Left lung (tissue), 10 donors: ENCODE data around the gene MRPL54. TPM values are rescaled to one million over a fixed set of nuclear protein-coding genes. Genes with fewer than 3 reads are reported as not detected.
A peak's percentile ranks its signal among the peaks of the same experiment; 100 is the strongest.
"Not testable (repeated sequence)": the region's sequence is repeated elsewhere in the genome, so short reads cannot be mapped to it uniquely, and the experiment has no call there.

Source experiments
- ATAC-seq: fragments of 200-7000 bp; cut with Tn5 transposase; one replicate; pipeline ENCODE4 v1.9.1; 2020; ENCODE audit warnings: moderate library complexity
- DNase-seq, 4 donors: peaks; one replicate each; pipeline ENCODE4 v3.0.0-alpha.2; 2013 to 2020
- H3K27ac ChIP-seq, 2 donors: fragments of 200-600 bp; sonication (generic) in 1 of 2; one replicate each; pipeline versions ENCODE4 v1.5.0 to v1.8.0; 2020 to 2021
- H3K27me3 ChIP-seq, 2 donors: fragments of 200-600 bp; sonication (generic) in 1 of 2; one replicate each; pipeline versions ENCODE4 v1.5.0 to v1.8.0; 2020 to 2021
- H3K36me3 ChIP-seq, 2 donors: fragments of 200-600 bp; sonication (generic) in 1 of 2; one replicate each; pipeline versions ENCODE4 v1.5.0 to v1.8.0; 2020 to 2021
- H3K4me1 ChIP-seq, 2 donors: fragments of 200-600 bp; one replicate each; pipeline ENCODE4 v1.8.0; 2021
- H3K4me3 ChIP-seq, 2 donors: fragments of 200-600 bp; sonication (generic) in 1 of 2; one replicate each; pipeline versions ENCODE4 v1.5.0 to v1.8.0; 2020 to 2021; ENCODE audit warnings: mild to moderate bottlenecking in 1 of 2
- H3K9me3 ChIP-seq, 2 donors: fragments of 200-600 bp; sonication (generic) in 1 of 2; one replicate each; pipeline versions ENCODE4 v1.5.0 to v1.8.0; 2020 to 2021
- CTCF ChIP-seq, 2 donors: fragments of 200-600 bp; sonication (generic) in 1 of 2; IDR thresholded peaks; one replicate each; pipeline versions ENCODE4 v1.5.0 to v1.8.0; 2021; ENCODE audit warnings: antibody characterized with exemption in 2 of 2
- intact Hi-C, 2 donors: fragments of 100-400 bp; cut with DNase I; formaldehyde crosslinking; loops; one replicate each; pipeline versions ENCODE4 v1.11.2 to v1.14.2; 2022
- polyA plus RNA-seq, 6 donors: library from polyadenylated mRNA; unstranded; fragments of 120-200 nt; gene quantifications; one replicate each; pipeline ENCODE4 v1.2.1, GENCODE V29; 2013; ENCODE audit not compliant: insufficient read length in 6 of 6
- total RNA-seq, 2 donors: library from RNA; stranded (reverse); fragmentation: NEBNext Ultra II Directional; extraction: Animal tissue kit (Norgen Biotek cat#: 25700); gene quantifications; one replicate each; pipeline ENCODE4 v1.2.1, GENCODE V29; 2021
- donor health status: DM: no; HTN: yes; CAD: no.
- donor health status: DM: no; HTN: no; CAD: no.

Gene MRPL54
- total and polyA plus RNA-seq, 8 donors = 24.4 to 59.1 (median 31.7) TPM

DNA sequence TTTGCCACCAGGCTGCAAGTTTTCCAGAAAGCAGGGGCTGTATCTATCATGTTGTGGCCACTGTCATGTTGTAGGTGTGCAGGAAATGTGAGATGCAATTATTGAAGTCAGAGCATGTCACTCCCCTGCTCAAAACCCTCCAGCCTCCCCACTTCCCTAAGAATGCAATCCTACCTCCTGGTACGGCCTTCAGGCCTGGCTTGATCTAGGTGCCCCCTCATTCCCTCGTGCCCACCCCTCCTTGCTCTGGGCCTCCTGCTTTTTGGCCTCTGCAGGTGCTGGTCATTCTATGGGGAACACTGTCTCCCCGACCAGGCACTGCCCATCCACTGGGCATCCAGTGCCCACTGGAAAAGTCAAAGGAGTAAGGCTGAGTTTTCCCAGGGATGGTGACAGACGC is 52.2 kb downstream of the MRPL54 start:
- intact Hi-C loops = no loop called here

GRCh38 chr19:3816148-3816547 is 53.7 kb downstream of the MRPL54 start:
- intact Hi-C loops, H3K9me3 ChIP-seq, DNase-seq, H3K27me3 ChIP-seq, ATAC-seq, H3K4me3 ChIP-seq, H3K36me3 ChIP-seq, H3K27ac ChIP-seq: not testable (repeated sequence)
- H3K4me1 ChIP-seq = peaks cover 10 to 43% of the 10 kb centered on the region in 2 donors

More for the DNA sequence above, 52.2 kb downstream of the MRPL54 start:
- DNase-seq (no peak), ATAC-seq (no peak)
- peaks cover 10 to 52% of the 10 kb centered on the region in 2 donors for H3K4me1 ChIP-seq
- H3K9me3 ChIP-seq = no peaks in the 10 kb centered on the region
- no peak overlapping the region for H3K4me3 ChIP-seq
- H3K27ac ChIP-seq = peak overlapping the region in 1 of 2 donors; percentile 21
- no peaks in the 10 kb centered on the region for H3K36me3 ChIP-seq
- TF ChIP-seq CTCF (IDR thresholded peaks at IDR 0.05) = no peak
- H3K27me3 ChIP-seq = peaks cover 0 to 20% of the 10 kb centered on the region in 2 donors

DNA sequence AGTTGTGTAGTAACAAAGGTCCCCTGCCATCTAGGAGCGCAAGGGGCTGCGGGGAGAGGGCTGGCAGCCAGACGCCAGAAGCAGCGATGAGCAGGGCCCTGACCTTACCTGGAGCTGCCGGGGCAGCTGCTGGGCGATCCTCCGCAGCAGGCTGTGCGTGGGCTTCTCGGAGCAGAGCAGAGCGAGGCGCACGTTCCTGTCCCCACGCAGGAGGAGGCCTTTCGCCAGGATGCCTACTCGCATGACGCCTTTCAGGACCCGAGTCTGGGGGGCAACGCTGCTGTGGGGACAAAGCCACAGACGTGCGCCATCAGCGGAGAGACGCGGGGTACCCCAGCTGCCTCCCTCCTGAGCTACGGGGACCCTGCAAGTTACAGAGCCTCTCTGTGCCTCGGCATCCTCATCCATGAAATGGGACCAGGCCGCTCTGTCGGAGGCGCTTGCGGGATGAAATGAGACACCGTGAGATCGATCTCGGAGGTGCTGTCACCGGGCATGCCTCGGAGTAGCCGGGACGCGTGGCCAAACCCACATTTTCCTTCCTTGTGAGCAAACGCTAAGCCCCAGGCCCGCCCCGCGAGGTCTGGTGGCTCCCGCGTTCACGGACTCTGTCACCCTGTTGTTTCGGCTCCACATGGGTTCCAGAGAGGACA is 54.2 kb downstream of the MRPL54 start:
- H3K4me1 ChIP-seq = peaks cover 10 to 41% of the 10 kb centered on the region in 2 donors
- H3K27me3 ChIP-seq = peaks cover 0 to 4% of the 10 kb centered on the region in 2 donors
- TF ChIP-seq CTCF (IDR thresholded peaks at IDR 0.05) = no peak
- intact Hi-C loops = no loop called here
- ATAC-seq = no peak
- H3K4me3 ChIP-seq = no peak overlapping the region
- no peak for DNase-seq
- no peaks in the 10 kb centered on the region for H3K9me3 ChIP-seq
- H3K27ac ChIP-seq = no peak overlapping the region
- no peaks in the 10 kb centered on the region for H3K36me3 ChIP-seq

Other genes starting within 250 kb of the MRPL54 start
- 1 to 10 TPM; 2.8 to 3.2 TPM for gene TEKTIP1, start 223.5 kb upstream of the MRPL54 start, total RNA-seq
- gene TEKTIP1, start 223.5 kb upstream of the MRPL54 start, polyA plus RNA-seq = 1 to 10 TPM; 3.6 to 7.5 (median 6.0) TPM
- gene MFSD12, start 205.1 kb upstream of the MRPL54 start, total RNA-seq = 10 to 100 TPM; 61.7 to 90.2 TPM
- 10 to 100 TPM; 32.2 to 56.4 (median 43.2) TPM for gene MFSD12, start 205.1 kb upstream of the MRPL54 start, polyA plus RNA-seq
- gene HMG20B, start 189.7 kb upstream of the MRPL54 start, total RNA-seq = 10 to 100 TPM; 50.9 to 74.8 TPM
- gene HMG20B, start 189.7 kb upstream of the MRPL54 start, polyA plus RNA-seq = 100 to 1,000 TPM in 1 of 6 donors, 10 to 100 TPM in 5; 75.3 to 104 (median 90.9) TPM
- gene GIPC3, start 177.2 kb upstream of the MRPL54 start, total RNA-seq = 1 to 10 TPM; 3.1 TPM
- gene GIPC3, start 177.2 kb upstream of the MRPL54 start, polyA plus RNA-seq = 1 to 10 TPM; 4.0 to 8.5 (median 5.1) TPM
- gene TBXA2R, start 155.8 kb upstream of the MRPL54 start, total RNA-seq = 1 to 10 TPM; 5.3 to 7.9 TPM
- gene TBXA2R, start 155.8 kb upstream of the MRPL54 start, polyA plus RNA-seq = 1 to 10 TPM; 1.8 to 3.9 (median 3.4) TPM
- 10 to 100 TPM; 19.8 to 21.6 TPM for gene CACTIN, start 135.9 kb upstream of the MRPL54 start, total RNA-seq
- 10 to 100 TPM; 21.2 to 33.2 (median 27.8) TPM for gene CACTIN, start 135.9 kb upstream of the MRPL54 start, polyA plus RNA-seq
- gene PIP5K1C, start 62.2 kb upstream of the MRPL54 start, total RNA-seq = 10 to 100 TPM; 38.7 to 42.2 TPM
- gene PIP5K1C, start 62.2 kb upstream of the MRPL54 start, polyA plus RNA-seq = 10 to 100 TPM; 20.2 to 31.0 (median 25.5) TPM
- 10 to 100 TPM; 33.8 to 36.2 TPM for gene TJP3, start 54.3 kb upstream of the MRPL54 start, total RNA-seq
- 10 to 100 TPM; 11.2 to 17.9 (median 15.1) TPM for gene TJP3, start 54.3 kb upstream of the MRPL54 start, polyA plus RNA-seq
- 10 to 100 TPM; 22.1 to 24.7 TPM for gene APBA3, start 990 bp upstream of the MRPL54 start, total RNA-seq
- gene APBA3, start 990 bp upstream of the MRPL54 start, polyA plus RNA-seq = 10 to 100 TPM; 15.5 to 21.9 (median 18.6) TPM
- not detected for gene RAX2, start 9.5 kb downstream of the MRPL54 start, total RNA-seq
- under 1 TPM in 1 of 6 donors, not detected in 5; 0.08 TPM for gene RAX2, start 9.5 kb downstream of the MRPL54 start, polyA plus RNA-seq
- gene MATK, start 23.7 kb downstream of the MRPL54 start, total RNA-seq = 1 to 10 TPM; 6.6 to 9.1 TPM
- gene MATK, start 23.7 kb downstream of the MRPL54 start, polyA plus RNA-seq = 1 to 10 TPM; 1.1 to 2.9 (median 1.6) TPM
- under 1 TPM; 0.26 to 0.52 TPM for gene ZFR2, start 106.4 kb downstream of the MRPL54 start, total RNA-seq
- gene ZFR2, start 106.4 kb downstream of the MRPL54 start, polyA plus RNA-seq = under 1 TPM; 0.18 to 0.99 (median 0.54) TPM
- gene ATCAY, start 118.0 kb downstream of the MRPL54 start, total RNA-seq = not detected
- gene ATCAY, start 118.0 kb downstream of the MRPL54 start, polyA plus RNA-seq = under 1 TPM; 0.14 to 0.34 (median 0.16) TPM
- gene NMRK2, start 170.4 kb downstream of the MRPL54 start, total RNA-seq = under 1 TPM; 0.32 to 0.50 TPM
- not detected for gene NMRK2, start 170.4 kb downstream of the MRPL54 start, polyA plus RNA-seq
- gene DAPK3, start 208.4 kb downstream of the MRPL54 start, total RNA-seq = 10 to 100 TPM; 62.1 to 70.7 TPM
- 10 to 100 TPM; 35.6 to 48.4 (median 42.2) TPM for gene DAPK3, start 208.4 kb downstream of the MRPL54 start, polyA plus RNA-seq
- 1,000 to 10,000 TPM; 1,865 to 2,064 TPM for gene EEF2, start 222.8 kb downstream of the MRPL54 start, total RNA-seq
- gene EEF2, start 222.8 kb downstream of the MRPL54 start, polyA plus RNA-seq = 1,000 to 10,000 TPM; 1,467 to 1,883 (median 1,686) TPM
- gene PIAS4, start 245.1 kb downstream of the MRPL54 start, total RNA-seq = 10 to 100 TPM; 24.3 to 26.9 TPM
- 10 to 100 TPM; 20.9 to 29.9 (median 23.0) TPM for gene PIAS4, start 245.1 kb downstream of the MRPL54 start, polyA plus RNA-seq